ENCODE data around the gene NFE2L3. TPM values are rescaled to one million over a fixed set of nuclear protein-coding genes. Genes with fewer than 3 reads are reported as not detected.

The NFE2L3 gene
- total RNA-seq, 1 donor from 2014 or later, result 4.8 TPM

DNA sequence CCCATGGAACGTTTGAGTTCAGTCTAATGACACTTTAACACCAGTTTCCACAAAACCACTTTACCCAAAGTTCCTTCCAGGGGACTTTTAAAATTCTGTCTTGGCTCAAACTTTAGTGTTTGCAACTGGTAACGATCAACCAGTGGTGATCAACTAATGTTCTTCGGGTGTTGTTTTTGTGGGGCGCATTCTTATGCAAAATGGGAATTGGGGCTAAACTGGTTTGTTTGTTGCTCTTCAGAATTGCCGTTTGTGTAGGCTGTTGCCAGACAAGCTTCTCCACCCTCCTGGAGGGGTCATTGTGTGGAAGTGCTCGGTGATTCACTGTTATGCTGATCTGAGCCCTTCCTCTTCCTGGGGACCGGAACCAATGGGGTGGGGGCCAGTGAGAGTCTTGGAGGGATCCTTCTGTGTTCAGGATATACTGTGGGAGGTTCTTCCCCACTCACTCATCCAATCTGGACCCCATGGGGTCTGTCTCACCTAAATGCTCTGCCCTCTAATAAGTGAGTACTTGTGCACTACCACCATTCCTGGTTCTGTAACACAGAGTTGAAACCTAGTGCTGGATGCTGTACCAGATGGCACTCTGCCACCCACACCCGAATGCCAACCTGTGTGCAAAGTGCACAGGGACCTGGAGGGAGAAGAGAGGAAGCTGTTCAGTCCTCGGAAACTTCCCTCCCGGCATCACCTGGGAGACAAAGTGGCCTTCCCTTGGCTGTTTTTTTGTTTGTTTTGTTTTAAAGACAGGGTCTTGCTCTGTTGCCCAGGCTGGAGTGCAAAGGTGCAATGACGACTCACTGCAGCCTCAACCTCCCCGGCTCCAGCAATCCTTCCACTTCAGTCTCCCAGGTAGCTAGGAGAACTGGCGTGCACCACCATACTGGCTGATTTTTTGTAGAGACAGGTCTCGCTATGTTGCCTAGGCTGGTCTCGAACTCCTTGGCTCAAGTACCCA lies 2.1 kb downstream of the NFE2L3 start:
- peaks cover 33% of the 10 kb centered on the region for H3K4me1 ChIP-seq
- no peaks in the 10 kb centered on the region for H3K36me3 ChIP-seq
- no peaks in the 10 kb centered on the region for H3K9me3 ChIP-seq
- peak overlapping the region; percentile 63 for H3K4me3 ChIP-seq
- H3K27ac ChIP-seq, result no peak overlapping the region
- no peak for DNase-seq
- intact Hi-C loops (cut with DNase I), result no loop called here
- TF ChIP-seq, protein P1, sequence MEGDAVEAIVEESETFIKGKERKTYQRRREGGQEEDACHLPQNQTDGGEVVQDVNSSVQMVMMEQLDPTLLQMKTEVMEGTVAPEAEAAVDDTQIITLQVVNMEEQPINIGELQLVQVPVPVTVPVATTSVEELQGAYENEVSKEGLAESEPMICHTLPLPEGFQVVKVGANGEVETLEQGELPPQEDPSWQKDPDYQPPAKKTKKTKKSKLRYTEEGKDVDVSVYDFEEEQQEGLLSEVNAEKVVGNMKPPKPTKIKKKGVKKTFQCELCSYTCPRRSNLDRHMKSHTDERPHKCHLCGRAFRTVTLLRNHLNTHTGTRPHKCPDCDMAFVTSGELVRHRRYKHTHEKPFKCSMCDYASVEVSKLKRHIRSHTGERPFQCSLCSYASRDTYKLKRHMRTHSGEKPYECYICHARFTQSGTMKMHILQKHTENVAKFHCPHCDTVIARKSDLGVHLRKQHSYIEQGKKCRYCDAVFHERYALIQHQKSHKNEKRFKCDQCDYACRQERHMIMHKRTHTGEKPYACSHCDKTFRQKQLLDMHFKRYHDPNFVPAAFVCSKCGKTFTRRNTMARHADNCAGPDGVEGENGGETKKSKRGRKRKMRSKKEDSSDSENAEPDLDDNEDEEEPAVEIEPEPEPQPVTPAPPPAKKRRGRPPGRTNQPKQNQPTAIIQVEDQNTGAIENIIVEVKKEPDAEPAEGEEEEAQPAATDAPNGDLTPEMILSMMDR (IDR thresholded peaks at IDR 0.05), result no peak
- ATAC-seq, result peak in 1 of 2 donors; percentile 41
- H3K27me3 ChIP-seq (ENCODE audit: low read depth), result no peaks in the 10 kb centered on the region

DNA sequence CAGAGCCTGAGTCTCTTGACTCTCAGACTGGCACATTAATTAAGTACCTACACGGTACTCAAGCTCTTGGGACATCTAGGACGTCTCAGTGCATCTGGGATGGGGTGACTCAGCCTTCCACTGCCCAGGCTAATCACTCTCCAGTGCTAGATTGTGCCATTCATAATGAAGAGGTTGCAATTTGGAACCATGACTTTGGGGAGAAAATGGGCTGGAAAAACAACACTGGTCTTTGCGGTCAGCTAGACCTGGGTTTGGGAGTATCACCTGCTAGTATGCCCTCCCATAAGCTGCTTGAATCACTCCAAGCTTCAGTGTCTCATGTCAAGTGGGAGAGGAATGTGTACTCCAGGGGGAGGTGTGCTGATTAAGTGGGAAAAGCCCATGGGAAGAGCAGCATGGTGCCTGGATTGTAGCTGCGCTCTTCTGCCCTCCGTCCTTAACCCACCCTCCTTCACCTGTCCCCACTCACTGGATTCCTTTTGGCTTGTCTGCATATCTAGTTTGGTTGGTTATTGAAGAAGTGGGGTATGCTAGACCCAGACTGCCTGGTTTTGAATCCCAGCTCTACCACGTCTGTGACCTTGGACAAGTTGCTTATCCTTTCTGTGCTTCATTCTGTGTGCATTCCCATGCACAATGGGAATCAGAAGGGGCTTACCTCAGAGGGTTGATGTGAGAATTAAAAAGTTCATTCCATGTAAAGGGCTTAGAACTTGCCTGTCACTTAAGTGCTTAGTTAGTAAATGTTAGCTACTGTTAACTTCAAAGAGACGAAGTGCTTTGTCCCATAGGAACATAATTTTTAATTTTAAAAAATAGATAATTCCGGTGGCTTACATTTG lies 3.8 kb downstream of the NFE2L3 start:
- intact Hi-C loops (cut with DNase I), result no loop called here
- DNase-seq (no peak), ATAC-seq (peak; percentile 23 to 47)
- Histone ChIP-seq H3K9me3 (no peaks in the 10 kb centered on the region), H3K4me3 (peak overlapping the region; percentile 12), H3K27ac (peak overlapping the region; percentile 20), H3K4me1 (peaks cover 33% of the 10 kb centered on the region), H3K27me3 (ENCODE audit: low read depth) (no peaks in the 10 kb centered on the region), H3K36me3 (no peaks in the 10 kb centered on the region)
- TF ChIP-seq, protein P1 (IDR thresholded peaks at IDR 0.05), result no peak

DNA sequence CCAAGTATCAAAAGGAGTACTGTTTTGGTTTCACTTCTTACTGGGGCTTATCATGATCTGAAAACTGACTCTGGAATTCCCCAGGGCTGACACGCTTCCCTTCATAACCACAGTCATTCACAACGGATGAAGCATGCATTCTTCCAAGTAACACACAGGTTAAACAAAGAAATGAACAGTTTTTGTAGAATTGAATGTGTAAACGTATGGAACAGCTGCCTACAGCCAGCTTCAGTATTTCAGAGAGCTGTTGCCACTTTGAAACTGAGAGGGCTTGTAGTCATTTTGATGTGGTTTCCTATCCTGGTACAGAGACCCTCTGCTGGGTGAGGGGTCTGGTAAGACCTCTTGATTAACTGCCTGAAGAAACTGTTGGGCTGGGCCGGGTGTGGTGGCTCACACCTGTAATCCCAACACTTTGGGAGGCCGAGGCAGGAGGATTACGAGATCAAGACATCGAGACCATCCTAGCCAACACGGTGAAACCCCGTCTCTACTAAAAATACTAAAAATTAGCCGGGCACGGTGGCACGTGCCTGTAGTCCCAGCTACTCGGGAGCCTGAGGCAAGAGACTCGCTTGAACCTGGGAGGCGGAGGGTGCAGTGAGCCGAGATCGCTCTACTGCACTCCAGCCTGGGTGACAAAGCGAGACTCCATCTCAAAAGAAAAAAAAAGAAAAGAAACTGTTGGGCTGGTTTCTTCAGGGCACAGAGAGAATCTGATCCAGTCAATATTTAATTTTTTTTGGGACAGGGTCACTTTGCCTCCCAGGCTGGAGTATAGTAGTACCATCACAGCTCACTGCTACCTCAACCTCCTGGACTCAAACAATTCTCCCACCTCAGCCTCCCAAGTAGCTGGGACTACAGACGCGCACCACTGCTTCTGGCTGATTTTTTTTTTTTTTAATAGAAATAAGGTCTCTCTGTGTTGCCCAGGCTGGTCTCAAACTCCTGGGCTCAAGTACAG lies 4.7 kb downstream of the NFE2L3 start:
- intact Hi-C loops (cut with DNase I), result no loop called here
- Histone ChIP-seq H3K4me3 (peak overlapping the region; percentile 12), H3K27me3 (ENCODE audit: low read depth) (no peaks in the 10 kb centered on the region), H3K36me3 (no peaks in the 10 kb centered on the region), H3K27ac (no peak overlapping the region), H3K9me3 (no peaks in the 10 kb centered on the region), H3K4me1 (peaks cover 33% of the 10 kb centered on the region)
- ATAC-seq (peak in 1 of 2 donors; percentile 74), DNase-seq (no peak)
- TF ChIP-seq, protein P1 (IDR thresholded peaks at IDR 0.05), result no peak

DNA sequence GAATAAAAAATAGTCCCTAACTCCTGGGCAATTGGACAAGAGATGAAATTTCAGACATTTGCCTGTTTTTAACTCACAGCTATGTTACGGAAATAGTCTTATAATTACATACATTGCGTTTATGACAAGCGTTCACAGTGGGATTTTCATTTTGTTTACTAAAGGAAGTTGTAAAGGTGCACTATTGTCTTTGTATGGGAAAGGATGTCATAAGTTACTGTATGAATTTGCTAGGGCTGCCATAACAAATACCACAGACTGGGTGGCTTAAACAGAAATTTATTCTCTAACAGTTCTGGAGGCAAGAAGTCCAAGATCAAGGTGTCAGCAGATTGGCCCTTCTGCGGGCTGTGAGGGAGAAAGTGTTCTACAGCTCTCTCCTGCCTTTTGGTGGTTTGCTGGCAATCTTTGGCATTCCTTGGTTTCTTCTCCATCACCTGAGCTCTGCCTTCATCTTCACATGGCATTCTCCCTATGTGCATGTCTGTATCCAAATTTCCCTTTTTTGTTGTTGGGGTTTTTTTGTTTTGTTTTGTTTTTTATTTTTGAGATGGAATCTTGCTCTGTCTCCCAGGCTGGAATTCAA lies 5.6 kb downstream of the NFE2L3 start:
- H3K4me3 ChIP-seq, result no peak overlapping the region
- no peak overlapping the region for H3K27ac ChIP-seq
- ATAC-seq (no peak), DNase-seq (no peak)
- no peaks in the 10 kb centered on the region for H3K36me3 ChIP-seq
- no peaks in the 10 kb centered on the region for H3K27me3 ChIP-seq (ENCODE audit: low read depth)
- TF ChIP-seq, protein P1 (IDR thresholded peaks at IDR 0.05), result no peak
- intact Hi-C loops (cut with DNase I), result no loop called here
- H3K9me3 ChIP-seq, result no peaks in the 10 kb centered on the region
- peaks cover 33% of the 10 kb centered on the region for H3K4me1 ChIP-seq
